IMR-90 (cell line): ENCODE data around the gene NSA2. TPM values are rescaled to one million over a fixed set of nuclear protein-coding genes. Genes with fewer than 3 reads are reported as not detected.

Source experiments
- ATAC-seq: fragments of 200-7000 bp; cut with Tn5 transposase; 2 replicates; pipeline ENCODE4 v1.9.1; 2020; ENCODE audit warnings: low read depth, mild to moderate bottlenecking, moderate library complexity
- BruUV-seq: library from RNA; stranded (reverse); fragments of 400-500 nt; replicated peaks from 2 replicates; lab custom pipeline; 2021; lab: Mats Ljungman, UMichigan
- CTCF ChIA-PET: fragments of 300-600 bp; formaldehyde crosslinking; extraction: SDS; loops from one replicate; lab custom pipeline; 2021; ENCODE audit warnings: antibody characterized with exemption; lab: Yijun Ruan, JAX
- POLR2A ChIA-PET: fragments of 300-600 bp; sonication (Branson Sonifier 250); formaldehyde crosslinking; loops from one replicate; lab custom pipeline; 2022; ENCODE audit warnings: antibody characterized with exemption; ENCODE audit not compliant: unreplicated experiment; lab: Charles Lee
- DNase-seq: peaks from one replicate; pipeline ENCODE4 v3.0.0; 2013
- H2AFZ ChIP-seq: replicated peaks from 2 replicates; pipeline ENCODE3; 2013; ENCODE audit warnings: low read length, mild to moderate bottlenecking; ENCODE audit not compliant: poor library complexity
- H2AK5ac ChIP-seq: 2 replicates; pipeline ENCODE4 v1.6.1; 2013; ENCODE audit warnings: low read depth, low read length, inconsistent platforms
- H2AK9ac ChIP-seq: replicated peaks from 2 replicates; pipeline ENCODE3; 2013; ENCODE audit warnings: mild to moderate bottlenecking, low read depth, low read length, moderate library complexity; ENCODE audit not compliant: poor library complexity
- H2BK120ac ChIP-seq: 2 replicates; pipeline ENCODE4 v1.6.1; 2013; ENCODE audit warnings: low read depth, low read length, inconsistent platforms
- H2BK15ac ChIP-seq: 3 replicates; pipeline ENCODE4 v1.6.1; 2013; ENCODE audit warnings: low read depth, low read length, inconsistent platforms
- H2BK20ac ChIP-seq: 2 replicates; pipeline ENCODE4 v1.6.1; 2013; ENCODE audit warnings: low read depth, mild to moderate bottlenecking, inconsistent platforms, low read length, moderate library complexity
- H2BK5ac ChIP-seq: 2 replicates; pipeline ENCODE4 v1.6.1; 2013; ENCODE audit warnings: mild to moderate bottlenecking, low read depth, low read length, inconsistent platforms; ENCODE audit not compliant: poor library complexity, severe bottlenecking
- H3K14ac ChIP-seq: replicated peaks from 2 replicates; pipeline ENCODE4 v1.6.1; 2013; ENCODE audit warnings: low read depth, low read length, inconsistent platforms
- H3K18ac ChIP-seq: 2 replicates; pipeline ENCODE4 v1.6.1; 2013; ENCODE audit warnings: low read depth, low read length, control low read depth
- H3K23ac ChIP-seq: 2 replicates; pipeline ENCODE4 v1.6.1; 2013; ENCODE audit warnings: low read depth, low read length, inconsistent platforms
- H3K27ac ChIP-seq: 2 replicates; pipeline ENCODE4 v1.5.1; 2013; ENCODE audit warnings: mild to moderate bottlenecking, control low read depth, low read length; ENCODE audit not compliant: insufficient read depth
- H3K27me3 ChIP-seq: 2 replicates; pipeline ENCODE4 v1.6.1; 2013; ENCODE audit warnings: low read length; ENCODE audit not compliant: control insufficient read depth, insufficient read depth
- H3K36me3 ChIP-seq: 2 replicates; pipeline ENCODE4 v1.6.1; 2013; ENCODE audit warnings: low read length, mixed read lengths; ENCODE audit not compliant: control insufficient read depth, insufficient read depth
- H3K4ac ChIP-seq: 2 replicates; pipeline ENCODE4 v1.6.1; 2013; ENCODE audit warnings: low read depth, low read length, inconsistent platforms
- H3K4me1 ChIP-seq: 2 replicates; pipeline ENCODE4 v1.6.1; 2013; ENCODE audit warnings: low read length, mixed read lengths; ENCODE audit not compliant: control insufficient read depth, insufficient read depth
- H3K4me2 ChIP-seq: 2 replicates; pipeline ENCODE4 v1.6.1; 2013; ENCODE audit warnings: low read depth, mild to moderate bottlenecking, control low read depth, low read length, moderate library complexity
- H3K4me3 ChIP-seq: 2 replicates; pipeline ENCODE4 v1.5.1; 2013; ENCODE audit warnings: low read depth, mild to moderate bottlenecking, control low read depth, low read length, moderate library complexity; ENCODE audit not compliant: insufficient read depth
- H3K56ac ChIP-seq: 2 replicates; pipeline ENCODE4 v1.6.1; 2013; ENCODE audit warnings: low read length, inconsistent platforms; ENCODE audit not compliant: insufficient read depth; ENCODE audit errors: extremely low read depth
- H3K79me1 ChIP-seq, 2 experiments: 2 replicates each; pipeline ENCODE4 v1.6.1; 2013; ENCODE audit warnings: low read length in 2 of 2, inconsistent platforms in 1 of 2, low read depth in 1 of 2
- H3K9ac ChIP-seq: 2 replicates; pipeline ENCODE4 v1.6.1; 2013; ENCODE audit warnings: low read depth, low read length, control low read depth
- H3K9me1 ChIP-seq: 2 replicates; pipeline ENCODE4 v1.6.1; 2013; ENCODE audit warnings: low read length, inconsistent platforms; ENCODE audit not compliant: insufficient read depth
- H3K9me3 ChIP-seq: 2 replicates; pipeline ENCODE4 v1.6.1; 2013; ENCODE audit warnings: low read length; ENCODE audit not compliant: control insufficient read depth, insufficient read depth
- H4K20me1 ChIP-seq: 2 replicates; pipeline ENCODE4 v1.6.1; 2013; ENCODE audit warnings: low read length, inconsistent platforms; ENCODE audit not compliant: insufficient read depth
- H4K5ac ChIP-seq: 2 replicates; pipeline ENCODE4 v1.6.1; 2013; ENCODE audit warnings: mild to moderate bottlenecking, low read depth, low read length, control low read depth
- H4K8ac ChIP-seq, 2 experiments: 2 replicates each; pipeline ENCODE4 v1.6.1; 2013; ENCODE audit warnings: low read depth in 2 of 2, low read length in 2 of 2, control low read depth in 1 of 2, inconsistent platforms in 1 of 2
- H4K91ac ChIP-seq: 2 replicates; pipeline ENCODE4 v1.6.1; 2013; ENCODE audit warnings: low read depth, low read length, inconsistent platforms; ENCODE audit not compliant: insufficient read depth
- CEBPB ChIP-seq: IDR thresholded peaks from 2 replicates; pipeline ENCODE4 v1.6.1; 2012; ENCODE audit warnings: low read depth, low read length, improper control_type of control experiment
- CHD1 ChIP-seq: IDR thresholded peaks from 2 replicates; pipeline ENCODE4 v1.6.1; 2012; ENCODE audit warnings: low read depth, low read length, improper control_type of control experiment
- MXI1 ChIP-seq: IDR thresholded peaks from 2 replicates; pipeline ENCODE4 v1.6.1; 2012; ENCODE audit warnings: low read depth, mild to moderate bottlenecking, low read length, moderate library complexity, borderline replicate concordance
- RAD21 ChIP-seq: IDR thresholded peaks from 2 replicates; pipeline ENCODE4 v1.6.1; 2012; ENCODE audit warnings: low read length, improper control_type of control experiment
- WGBS, 2 experiments: methylation state at CpG; one replicate each; pipeline versions ENCODE4 v1.1.5 to v1.1.7; 2013; ENCODE audit warnings: missing lambda C conversion rate in 2 of 2; ENCODE audit not compliant: insufficient read length in 1 of 2; ENCODE audit errors: extremely low coverage in 2 of 2; 5-methylcytosine and 5-hydroxymethylcytosine counted together
- dilution Hi-C: fragments of 300-500 bp; cut with HindIII; formaldehyde crosslinking; loops from one replicate; pipeline ENCODE4 v1.14.3; 2018; ENCODE audit warnings: low sequenced_read_pairs; ENCODE audit not compliant: unreplicated experiment
- in situ Hi-C: fragments of 300-500 bp; cut with MboI; formaldehyde crosslinking; loops from 3 replicates; pipeline ENCODE4 v1.14.3; 2019; ENCODE audit warnings: low sequenced_read_pairs, inconsistent platforms, mixed read lengths
- intact Hi-C: fragments of 100-400 bp; cut with micrococcal nuclease; formaldehyde crosslinking; loops from 2 replicates; pipeline ENCODE4 v1.10.0; 2022
- polyA plus RNA-seq, 3 experiments: library from polyadenylated mRNA; depleted of rRNA; stranded (reverse); fragments of >200 nt; gene quantifications; 2 replicates each; pipeline ENCODE4 v1.2.3, GENCODE V29; 2012; ENCODE audit warnings: low replicate concordance in 1 of 3
- total RNA-seq: library from RNA; depleted of rRNA; stranded (reverse); fragments of >200 nt; gene quantifications from 2 replicates; pipeline ENCODE4 v1.2.3, GENCODE V29; 2012

NSA2 gene
- total and polyA plus RNA-seq, 2 of the 4 experiments (the other 2 are of a cell fraction): 5.4 to 33.9 TPM

DNA sequence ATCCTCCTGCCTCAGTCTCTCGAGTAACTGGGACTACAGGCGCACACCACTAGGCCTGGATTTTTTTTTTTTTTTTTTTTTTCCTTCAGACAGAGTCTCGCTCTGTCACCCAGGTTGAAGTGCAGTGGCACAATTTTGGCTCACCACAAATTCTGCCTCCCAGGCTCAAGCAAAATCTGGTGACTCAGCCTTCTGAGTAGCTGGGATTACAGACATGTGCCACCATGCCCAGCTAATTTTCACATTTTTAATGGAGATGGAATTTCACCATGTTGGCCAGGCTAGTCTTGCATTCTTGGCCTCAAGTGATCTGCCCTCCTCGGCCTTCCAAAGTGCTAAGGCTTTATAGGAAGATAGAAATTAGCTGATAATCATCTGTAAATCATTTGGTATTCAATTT is 43.9 kb downstream of the NSA2 start:
- no peaks in the 10 kb centered on the region for H3K9me1 ChIP-seq
- no CpG with 5 or more reads among the region's 4 CpGs for WGBS, 2 experiments
- H2AFZ ChIP-seq: no peak overlapping the region
- ChIA-PET POLR2A (no interaction called here), CTCF (no interaction called here)
- ATAC-seq (no peak), DNase-seq (no peak)
- H3K4me1 ChIP-seq: no peaks in the 10 kb centered on the region
- no peaks in the 10 kb centered on the region for H3K27me3 ChIP-seq
- intact Hi-C loops (no loop called here), in situ Hi-C loops (no loop called here), dilution Hi-C loops (no loop called here)
- H4K20me1 ChIP-seq: no peaks in the 10 kb centered on the region
- H3K9me3 ChIP-seq: no peaks in the 10 kb centered on the region
- no peak overlapping the region for H3K9ac ChIP-seq
- H3K23ac ChIP-seq: no peak overlapping the region
- H2BK20ac ChIP-seq: no peak overlapping the region
- no peaks in the 10 kb centered on the region for H3K79me1 ChIP-seq
- no peak overlapping the region for H2BK120ac ChIP-seq
- no peak overlapping the region for H2BK15ac ChIP-seq
- no peak overlapping the region for H3K4me3 ChIP-seq
- no peak for TF ChIP-seq MXI1
- no peak for TF ChIP-seq CEBPB
- TF ChIP-seq CHD1: no peak
- TF ChIP-seq RAD21: no peak
- no peak overlapping the region for H4K5ac ChIP-seq
- H3K14ac ChIP-seq: no peak overlapping the region
- no peak overlapping the region for H3K4me2 ChIP-seq
- no peak overlapping the region for H3K18ac ChIP-seq
- H4K91ac ChIP-seq: no peak overlapping the region
- H3K56ac ChIP-seq: no peak overlapping the region
- BruUV-seq: no TSS peak
- no peak overlapping the region for H4K8ac ChIP-seq
- no peak overlapping the region for H3K27ac ChIP-seq
- H3K36me3 ChIP-seq: no peaks in the 10 kb centered on the region
- H2BK5ac ChIP-seq: no peak overlapping the region
- H3K4ac ChIP-seq: no peak overlapping the region
- H2AK5ac ChIP-seq: no peak overlapping the region
- H2AK9ac ChIP-seq: no peak overlapping the region
